Purkinje cell (primary cell): ENCODE data around the gene ADGRA1. TPM values are rescaled to one million over a fixed set of nuclear protein-coding genes. Genes with fewer than 3 reads are reported as not detected.

Experiments used
- polyA plus RNA-seq: library from polyadenylated mRNA; unstranded; fragments of >200 nt; fragmentation: Nextera tagmentation; gene quantifications from 2 replicates; pipeline ENCODE4 v1.2.1, GENCODE V29; 2014

ADGRA1 gene, protein sequence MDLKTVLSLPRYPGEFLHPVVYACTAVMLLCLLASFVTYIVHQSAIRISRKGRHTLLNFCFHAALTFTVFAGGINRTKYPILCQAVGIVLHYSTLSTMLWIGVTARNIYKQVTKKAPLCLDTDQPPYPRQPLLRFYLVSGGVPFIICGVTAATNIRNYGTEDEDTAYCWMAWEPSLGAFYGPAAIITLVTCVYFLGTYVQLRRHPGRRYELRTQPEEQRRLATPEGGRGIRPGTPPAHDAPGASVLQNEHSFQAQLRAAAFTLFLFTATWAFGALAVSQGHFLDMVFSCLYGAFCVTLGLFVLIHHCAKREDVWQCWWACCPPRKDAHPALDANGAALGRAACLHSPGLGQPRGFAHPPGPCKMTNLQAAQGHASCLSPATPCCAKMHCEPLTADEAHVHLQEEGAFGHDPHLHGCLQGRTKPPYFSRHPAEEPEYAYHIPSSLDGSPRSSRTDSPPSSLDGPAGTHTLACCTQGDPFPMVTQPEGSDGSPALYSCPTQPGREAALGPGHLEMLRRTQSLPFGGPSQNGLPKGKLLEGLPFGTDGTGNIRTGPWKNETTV
- 5.6 TPM in 1 of 2 replicates, not detected in the other for polyA plus RNA-seq

GRCh38 chr10:133087679-133088178 is at the start of gene ADGRA1:
ADGRA1 (plus strand) TSS chr10:133087924; CDS start chr10:133088910, 986 bp downstream.

GRCh38 chr10:133159950-133160825 is 72.5 kb downstream of the ADGRA1 start, which contains the start of gene KNDC1:
KNDC1 (plus strand) TSS chr10:133160219; CDS start chr10:133160468, 249 bp downstream.

Other genes starting within 250 kb of the ADGRA1 start
- gene CFAP46, start 145.4 kb upstream of the ADGRA1 start, polyA plus RNA-seq, result 2.4 TPM in 1 of 2 replicates, not detected in the other
- gene KNDC1, start 72.3 kb downstream of the ADGRA1 start, polyA plus RNA-seq, result 0.19 and 0.52 TPM in 2 replicates
- not detected in 2 replicates for gene UTF1, start 142.3 kb downstream of the ADGRA1 start, polyA plus RNA-seq
- gene VENTX, start 149.9 kb downstream of the ADGRA1 start, polyA plus RNA-seq, result not detected in 2 replicates
- gene ADAM8, start 188.9 kb downstream of the ADGRA1 start, polyA plus RNA-seq, result 0.11 TPM in 1 of 2 replicates, not detected in the other
- 31.8 and 40.5 TPM in 2 replicates for gene TUBGCP2, start 220.9 kb downstream of the ADGRA1 start, polyA plus RNA-seq
- 9.9 and 13.8 TPM in 2 replicates for gene ZNF511, start 221.0 kb downstream of the ADGRA1 start, polyA plus RNA-seq
- gene CALY, start 249.0 kb downstream of the ADGRA1 start, polyA plus RNA-seq, result 5.7 and 13.9 TPM in 2 replicates